Testis (tissue), 2 donors: Measurements from ENCODE around the gene CRYBB2.

Experiments
- CTCF ChIP-seq, 3 experiments: fragments of 450-650 bp in 2 of 3; fragments of 200-600 bp in 1 of 3; sonication (generic) in 1 of 3; IDR thresholded peaks; one replicate each; pipeline ENCODE4 v1.5.1; 2016 to 2019; ENCODE audit warnings: antibody characterized with exemption in 3 of 3, mild to moderate bottlenecking in 2 of 3, moderate library complexity in 1 of 3
- POLR2A ChIP-seq: fragments of 450-650 bp; IDR thresholded peaks from one replicate; pipeline ENCODE4 v1.6.1; 2017; ENCODE audit warnings: antibody characterized with exemption, mild to moderate bottlenecking, moderate library complexity

- TF ChIP-seq CTCF (IDR thresholded peaks at IDR 0.05): no peak
- no peak for TF ChIP-seq POLR2A
Measured at GRCh38 chr22:25237503-25237902, 18.1 kb downstream of the CRYBB2 start.
